K562 (cell line): ENCODE measurements around the gene ETV4. TPM values are rescaled to one million over a fixed set of nuclear protein-coding genes. Genes with fewer than 3 reads are reported as not detected.

Source experiments
- E2F5 ChIP-seq: sonication (generic); formaldehyde crosslinking; IDR thresholded peaks from 2 replicates; pipeline ENCODE4 v1.8.0; 2022; ENCODE audit warnings: mild to moderate bottlenecking, missing genetic modification reagents
- FOXJ3 ChIP-seq: sonication (generic); formaldehyde crosslinking; IDR thresholded peaks from 2 replicates; pipeline ENCODE4 v1.4.0; 2020; ENCODE audit warnings: mild to moderate bottlenecking, missing genetic modification reagents
- NR0B1 ChIP-seq: fragments of 450-650 bp; IDR thresholded peaks from one replicate; pipeline ENCODE4 v1.6.1; 2018; ENCODE audit warnings: mild to moderate bottlenecking, moderate library complexity; ENCODE audit not compliant: partially characterized antibody
- RBM25 ChIP-seq: fragments of 200-400 bp; formaldehyde crosslinking; IDR thresholded peaks from 2 replicates; pipeline ENCODE4 v1.6.1; 2018; ENCODE audit warnings: low read length, low read depth, moderate library complexity; ENCODE audit not compliant: severe bottlenecking
- SRSF3 ChIP-seq: fragments of 200-400 bp; formaldehyde crosslinking; IDR thresholded peaks from 2 replicates; pipeline ENCODE4 v1.6.1; 2016; ENCODE audit warnings: mild to moderate bottlenecking, low read length, moderate library complexity; ENCODE audit not compliant: insufficient read depth
- ZC3H4 ChIP-seq: sonication (generic); formaldehyde crosslinking; IDR thresholded peaks from 2 replicates; pipeline ENCODE4 v1.9.0; 2021; ENCODE audit warnings: missing genetic modification reagents, borderline replicate concordance
- ZNF3 ChIP-seq: fragments of 250-450 bp; sonication (Bioruptor Pico); IDR thresholded peaks from 2 replicates; pipeline ENCODE4 v1.5.0; 2021; ENCODE audit warnings: mild to moderate bottlenecking, moderate library complexity
- polyA plus RNA-seq, 8 experiments: library from polyadenylated mRNA; depleted of rRNA in 4 of 8; stranded (reverse) in 5 of 8; unstranded in 3 of 8; fragments of >200 nt; fragmentation: Nextera tagmentation in 2 of 8; fragmentation: Illumina TruSeq in 1 of 8; extraction: Ambion mirVana in 2 of 8; extraction: Trizol in 1 of 8; gene quantifications; 2 replicates each; pipeline versions ENCODE4 v1.2.1 to v1.2.3, GENCODE V29; 2011 to 2014; ENCODE audit warnings: inconsistent platforms in 1 of 8, missing spikeins in 1 of 8
- total RNA-seq, 7 experiments: library from RNA; depleted of rRNA in 6 of 7; stranded (reverse); fragments of >200 nt in 6 of 7; fragmentation: Illumina TruSeq in 2 of 7; extraction: Trizol in 2 of 7; gene quantifications; 2 replicates each; pipeline versions ENCODE4 v1.2.1 to v1.2.3, GENCODE V29; 2011 to 2021; ENCODE audit warnings: low replicate concordance in 1 of 7

Gene ETV4
- total and polyA plus RNA-seq, 9 of the 15 experiments (the other 6 are each of a cell fraction or from before 2014, with no cell fraction given): 5.5 to 66.3 (median 28.2) TPM

- no peak for TF ChIP-seq NR0B1
- no peak for TF ChIP-seq E2F5 (CRISPR knock-in tag)
- TF ChIP-seq ZC3H4 (CRISPR knock-in tag): no peak
- no peak for TF ChIP-seq FOXJ3 (CRISPR knock-in tag)
- TF ChIP-seq SRSF3: no peak
- no peak for TF ChIP-seq ZNF3 (CRISPR knock-in tag)
- TF ChIP-seq RBM25: no peak
Measured at GRCh38 chr17:43579566-43580140, 33.5 kb upstream of the ETV4 start (continued).
